ENCODE data around the gene BBOF1.

DNA sequence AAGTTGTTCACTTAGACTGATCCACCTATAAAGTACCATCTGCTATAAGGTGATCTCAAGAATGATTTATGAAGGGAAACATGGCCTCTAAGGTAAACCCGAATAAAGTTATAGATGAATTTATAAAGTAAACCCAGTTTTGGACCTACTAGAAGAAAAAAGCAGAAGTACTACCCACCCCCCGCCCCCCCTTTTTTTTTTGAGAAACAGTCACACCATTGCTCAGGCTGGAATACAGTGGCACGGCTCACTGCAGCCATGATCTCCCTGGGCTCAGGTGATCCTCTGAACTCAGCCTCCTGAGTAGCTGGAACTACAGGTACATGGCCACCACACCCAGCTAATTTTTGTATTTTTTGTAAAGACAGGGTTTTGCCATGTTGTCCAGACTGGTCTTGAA is 4.0 kb upstream of the BBOF1 start:
- TF ChIP-seq POLR2A (IDR thresholded peaks at IDR 0.05), result no peak
- TF ChIP-seq, protein P1, sequence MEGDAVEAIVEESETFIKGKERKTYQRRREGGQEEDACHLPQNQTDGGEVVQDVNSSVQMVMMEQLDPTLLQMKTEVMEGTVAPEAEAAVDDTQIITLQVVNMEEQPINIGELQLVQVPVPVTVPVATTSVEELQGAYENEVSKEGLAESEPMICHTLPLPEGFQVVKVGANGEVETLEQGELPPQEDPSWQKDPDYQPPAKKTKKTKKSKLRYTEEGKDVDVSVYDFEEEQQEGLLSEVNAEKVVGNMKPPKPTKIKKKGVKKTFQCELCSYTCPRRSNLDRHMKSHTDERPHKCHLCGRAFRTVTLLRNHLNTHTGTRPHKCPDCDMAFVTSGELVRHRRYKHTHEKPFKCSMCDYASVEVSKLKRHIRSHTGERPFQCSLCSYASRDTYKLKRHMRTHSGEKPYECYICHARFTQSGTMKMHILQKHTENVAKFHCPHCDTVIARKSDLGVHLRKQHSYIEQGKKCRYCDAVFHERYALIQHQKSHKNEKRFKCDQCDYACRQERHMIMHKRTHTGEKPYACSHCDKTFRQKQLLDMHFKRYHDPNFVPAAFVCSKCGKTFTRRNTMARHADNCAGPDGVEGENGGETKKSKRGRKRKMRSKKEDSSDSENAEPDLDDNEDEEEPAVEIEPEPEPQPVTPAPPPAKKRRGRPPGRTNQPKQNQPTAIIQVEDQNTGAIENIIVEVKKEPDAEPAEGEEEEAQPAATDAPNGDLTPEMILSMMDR (IDR thresholded peaks at IDR 0.05), result no peak
